Heart left ventricle (tissue), 16 donors: ENCODE measurements around the gene RRM2. TPM values are rescaled to one million over a fixed set of nuclear protein-coding genes. Genes with fewer than 3 reads are reported as not detected.

Experiments used
- ATAC-seq, 4 donors: fragments of 200-7000 bp; cut with Tn5 transposase; one replicate each; pipeline ENCODE4 v1.9.1; 2020 to 2022; ENCODE audit warnings: moderate library complexity in 4 of 4, mild to moderate bottlenecking in 3 of 4, moderate number of reproducible peaks in 1 of 4
- DNase-seq, 5 donors: peaks; one replicate each; pipeline ENCODE4 v3.0.0-alpha.2; 2020
- H3K27ac ChIP-seq, 12 donors: fragments of 200-600 bp; sonication (generic) in 4 of 12; one replicate each; pipeline versions ENCODE4 v1.5.0 to v1.8.0; 2016 to 2022; ENCODE audit warnings: mild to moderate bottlenecking in 2 of 12
- H3K27me3 ChIP-seq, 9 donors: fragments of 200-600 bp; sonication (generic) in 2 of 9; one replicate each; pipeline versions ENCODE4 v1.5.1 to v1.8.0; 2016 to 2022; ENCODE audit warnings: mild to moderate bottlenecking in 3 of 9
- H3K36me3 ChIP-seq, 9 donors: fragments of 200-600 bp; sonication (generic) in 2 of 9; one replicate each; pipeline versions ENCODE4 v1.5.0 to v1.8.0; 2018 to 2022; ENCODE audit warnings: mild to moderate bottlenecking in 2 of 9
- H3K4me1 ChIP-seq, 12 donors: fragments of 200-600 bp; sonication (generic) in 4 of 12; one replicate each; pipeline versions ENCODE4 v1.5.0 to v1.8.0; 2016 to 2022; ENCODE audit warnings: mild to moderate bottlenecking in 3 of 12
- H3K4me3 ChIP-seq, 12 donors: fragments of 200-600 bp; sonication (generic) in 4 of 12; one replicate each; pipeline versions ENCODE4 v1.5.0 to v1.8.0; 2017 to 2022; ENCODE audit warnings: mild to moderate bottlenecking in 9 of 12, moderate library complexity in 4 of 12
- H3K9me3 ChIP-seq, 12 donors: fragments of 200-600 bp; sonication (generic) in 4 of 12; one replicate each; pipeline versions ENCODE4 v1.5.0 to v1.8.0; 2016 to 2022; ENCODE audit warnings: mild to moderate bottlenecking in 1 of 12
- CTCF ChIP-seq, 12 donors: fragments of 200-600 bp; sonication (generic) in 4 of 12; IDR thresholded peaks; one replicate each; pipeline versions ENCODE4 v1.5.0 to v1.8.0; 2018 to 2022; ENCODE audit warnings: antibody characterized with exemption in 12 of 12, mild to moderate bottlenecking in 5 of 12
- POLR2A ChIP-seq, 2 donors: fragments of 450-650 bp; IDR thresholded peaks; one replicate each; pipeline ENCODE4 v1.6.1; 2017; ENCODE audit warnings: antibody characterized with exemption in 2 of 2, mild to moderate bottlenecking in 2 of 2, moderate library complexity in 2 of 2
- WGBS, 4 donors: extraction: QIAGEN DNeasy Blood & Tissue Kit in 2 of 4; methylation state at CpG; one replicate each; pipeline versions ENCODE4 v1.1.5 to v1.1.7; 2013 to 2018; 5-methylcytosine and 5-hydroxymethylcytosine counted together
- intact Hi-C, 10 donors: fragments of 100-400 bp; cut with DNase I; formaldehyde crosslinking; loops; one replicate each; pipeline versions ENCODE4 v1.11.1 to v1.14.2; 2022
- polyA plus RNA-seq, 2 donors: library from polyadenylated mRNA; stranded (reverse); fragments of 200-250 nt; gene quantifications; one replicate each; pipeline ENCODE4 v1.2.3, GENCODE V29; 2013
- total RNA-seq, 9 donors: library from RNA; depleted of rRNA in 2 of 9; stranded (reverse); fragments of >200 nt in 2 of 9; fragmentation: NEBNext Ultra II Directional in 3 of 9; extraction: Animal tissue kit (Norgen Biotek cat#: 25700) in 3 of 9; gene quantifications; one replicate each; pipeline versions ENCODE4 v1.1.0 to v1.2.4, GENCODE V29; 2016 to 2023
- donor health status: ischemic (EF 13 %, LVEDD 7.1; RV severe dilation, severe dysfunction).
- donor health status: healthy with polysubstance abuse.
- donor health status: DM: no; HTN: yes; CAD: no.
- donor health status: DM: no; HTN: no; CAD: no.
- donor health status: ischemic (EF 25% LVEDD 6.9; RV normal size, moderate dysfunction).
- donor health status: ischemic (EF 25% LVEDD 5.7; RV mildly dilated, moderate dysfunction).
- donor health status: healthy.
- donor health status: DM: yes; HTN: yes; CAD: no.
- donor health status: ischemic (EF 35%, LVEDD 5.7; RV mildly dilated, moderate dysfunction).
- donor health status: nonischemic (EF 11% LVEDD 7.7; RV severe dilation, severe dysfunction).
- donor health status: DM: yes; HTN: yes; CAD: no.
- donor health status: PGD.
- donor health status: ischemic (EF 29% LVEDD 5.4; RV normal size, mild dysfunction).
- donor health status: nonischemic (EF 23%, LVEDD 6.1; RV moderate dilation, normal function).

The RRM2 gene
- total and polyA plus RNA-seq, 11 donors, result 0.08 to 32.6 (median 1.0) TPM; not detected in 1

DNA sequence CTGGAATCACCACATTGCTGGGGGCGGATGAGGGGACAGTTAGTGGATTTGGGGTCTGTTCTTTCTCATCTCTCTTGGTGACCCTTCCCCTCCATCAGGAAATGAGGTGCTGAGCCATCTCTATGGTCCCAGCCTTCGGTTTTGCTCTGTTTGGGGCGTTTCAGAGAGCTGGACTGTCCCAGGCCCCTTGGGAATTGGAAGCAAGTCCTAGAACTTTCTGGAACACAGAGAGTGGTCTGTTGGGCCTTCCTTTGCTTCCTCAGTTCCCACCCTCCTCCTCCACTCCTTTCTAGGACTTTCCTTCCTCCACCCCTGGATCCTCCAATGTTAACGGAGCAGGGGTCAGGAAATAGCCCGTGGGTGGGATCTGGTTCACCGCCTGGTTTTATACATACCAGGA, 17.0 kb downstream of the RRM2 start:
- no peak overlapping the region for H3K4me3 ChIP-seq

DNA sequence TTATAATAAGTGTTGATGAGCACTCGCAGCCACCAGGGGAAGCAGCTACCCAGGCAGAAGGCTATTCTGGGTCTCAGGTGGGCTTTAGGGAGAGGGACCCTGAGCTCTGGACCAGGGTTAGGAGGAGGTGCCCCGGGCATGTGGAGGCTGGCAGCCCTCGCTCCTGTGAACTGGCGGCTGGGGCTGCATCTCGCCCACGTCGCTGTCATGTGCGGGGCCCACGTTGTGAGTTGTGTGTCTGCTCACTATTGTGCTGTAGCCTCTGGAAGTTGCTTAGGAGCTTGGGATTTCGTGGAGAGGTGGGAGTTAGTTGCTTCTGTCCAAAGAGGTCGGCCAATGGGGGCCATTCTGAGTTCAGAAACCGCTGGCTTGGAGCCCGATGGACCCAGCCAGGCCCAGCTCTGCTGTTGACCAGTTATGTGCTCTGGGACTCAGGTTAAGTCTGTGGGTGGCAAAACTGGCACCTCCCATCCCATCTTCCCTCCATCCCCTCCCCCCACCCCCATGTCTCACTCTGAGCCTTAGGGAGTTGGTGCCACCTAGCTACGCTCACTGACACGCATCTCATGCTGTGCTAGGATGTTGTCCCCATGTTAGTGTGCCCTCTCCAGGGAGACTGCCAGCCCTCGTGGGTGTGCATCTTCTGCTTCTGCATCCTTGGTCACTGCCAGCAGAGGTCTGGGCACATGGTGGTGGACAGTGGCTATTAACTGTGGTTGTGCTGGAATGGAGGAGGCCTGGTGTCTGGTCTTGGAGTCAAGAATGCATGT, 18.5 kb downstream of the RRM2 start:
- Histone ChIP-seq H3K9me3 (no peaks in the 10 kb centered on the region), H3K4me3 (no peak overlapping the region), H3K27me3 (no peaks in the 10 kb centered on the region), H3K36me3 (no peaks in the 10 kb centered on the region), H3K27ac (no peak overlapping the region), H3K4me1 (peaks cover 0 to 14% (median 9%) of the 10 kb centered on the region in 12 donors)
- TF ChIP-seq POLR2A (IDR thresholded peaks at IDR 0.05) (no peak), CTCF (IDR thresholded peaks at IDR 0.05) (no peak)
- intact Hi-C loops, result loop anchor here in 5 of 10 donors (5.0 to 10.0 kb wide), 5 partner anchors 164 to 521 kb away; partner anchors contain the start of gene HPCAL1 (in 2 of the 5)
- ATAC-seq, result no peak
- WGBS, 4 donors, result 79 to 91% (median 89%) methylated on average over 12 to 16 of the region's 16 CpGs
- DNase-seq, result no peak

More for the DNA sequence above, 17.0 kb downstream of the RRM2 start:
- Histone ChIP-seq H3K9me3 (no peaks in the 10 kb centered on the region), H3K4me1 (peaks cover 0 to under 1% (median 0%) of the 10 kb centered on the region in 12 donors), H3K27me3 (no peaks in the 10 kb centered on the region), H3K36me3 (no peaks in the 10 kb centered on the region), H3K27ac (no peak overlapping the region)
- intact Hi-C loops, result loop anchor here in 2 of 10 donors (5.0 to 10.0 kb wide), 2 partner anchors 273 to 525 kb away; no protein-coding TSS in a partner anchor
- ATAC-seq (no peak), DNase-seq (no peak)
- TF ChIP-seq POLR2A (IDR thresholded peaks at IDR 0.05), result no peak
- no peak for TF ChIP-seq CTCF (IDR thresholded peaks at IDR 0.05)
- WGBS, 4 donors, result 79 to 84% (median 81%) methylated on average over 6 of the region's 6 CpGs

DNA sequence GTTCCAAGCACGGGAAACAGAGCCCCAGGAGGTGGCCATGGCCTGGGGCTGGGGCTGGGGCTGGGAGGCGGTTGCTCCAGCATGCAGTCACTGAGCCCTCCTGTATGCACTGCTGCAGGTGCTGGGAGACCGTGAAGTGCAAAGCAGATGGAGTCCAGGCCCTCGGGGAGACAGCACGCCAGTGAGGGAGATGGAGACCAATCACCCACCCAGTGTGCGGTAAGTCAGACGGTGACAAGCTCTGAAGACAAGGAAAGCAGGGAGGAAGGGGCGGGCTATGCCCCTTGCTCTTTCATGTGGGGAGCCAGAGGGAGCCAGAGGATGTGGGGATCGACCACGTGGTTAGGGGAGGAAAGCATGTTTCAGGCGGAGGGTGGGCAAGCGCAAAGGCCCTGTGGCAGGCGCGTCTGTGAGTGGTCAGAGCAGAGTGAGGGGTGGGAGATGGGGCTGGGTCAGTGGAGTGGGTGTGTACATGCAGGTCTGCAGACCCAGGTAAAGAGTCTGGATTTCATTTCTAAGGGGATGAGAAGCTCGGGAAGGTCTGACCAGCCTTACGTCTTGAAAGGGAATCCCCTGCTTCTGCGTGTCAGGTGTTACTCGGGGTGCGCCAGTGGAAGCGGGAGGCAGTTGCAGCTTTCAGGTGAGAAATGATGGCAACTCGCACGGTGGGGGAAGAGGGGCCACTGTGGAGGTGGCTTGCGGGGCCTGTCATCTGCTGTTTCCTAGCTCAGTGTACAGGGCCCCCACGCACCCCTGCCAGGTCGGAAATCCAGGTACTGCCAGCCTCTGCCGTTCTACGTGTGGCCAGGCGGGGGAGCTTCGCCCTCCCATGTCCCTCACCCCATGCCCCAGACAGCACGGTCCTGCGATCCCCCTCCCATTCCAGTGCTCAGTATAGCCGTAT, 19.4 kb downstream of the RRM2 start:
- Histone ChIP-seq H3K4me3 (no peak overlapping the region), H3K36me3 (no peaks in the 10 kb centered on the region), H3K4me1 (peaks cover 0 to 15% (median 9%) of the 10 kb centered on the region in 12 donors), H3K9me3 (no peaks in the 10 kb centered on the region), H3K27me3 (no peaks in the 10 kb centered on the region), H3K27ac (no peak overlapping the region)
- ATAC-seq (peak in 3 of 4 donors; percentile 36 to 48 (median 47)), DNase-seq (no peak)
- intact Hi-C loops, result loop anchor here in 5 of 10 donors (1.0 to 10.0 kb wide), 6 partner anchors 163 to 520 kb away; partner anchors contain the start of gene HPCAL1 (in 2 of the 5)
- TF ChIP-seq CTCF (IDR thresholded peaks at IDR 0.05) (peak; percentile 24 to 65 (median 48)), POLR2A (IDR thresholded peaks at IDR 0.05) (no peak)
- WGBS, 4 donors, result 82 to 88% (median 83%) methylated on average over 32 of the region's 32 CpGs

DNA sequence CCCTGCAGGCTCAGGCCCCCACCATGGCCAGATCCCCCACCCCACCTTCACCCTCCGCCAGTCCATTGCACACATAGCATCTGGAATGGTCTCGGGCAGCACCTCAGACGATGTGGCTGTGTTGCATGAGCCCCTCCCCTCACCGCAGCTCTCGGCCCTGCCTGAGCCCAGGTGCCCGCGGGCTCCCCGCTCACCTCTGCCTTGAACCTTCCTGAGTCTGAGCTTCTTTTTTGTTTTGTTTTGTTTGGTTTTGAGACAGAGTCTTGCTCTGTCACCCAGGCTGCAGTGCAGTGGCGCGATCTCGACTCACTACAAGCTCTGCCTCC, 20.1 kb downstream of the RRM2 start:
- no peaks in the 10 kb centered on the region for H3K9me3 ChIP-seq
- H3K27me3 ChIP-seq, result no peaks in the 10 kb centered on the region
- intact Hi-C loops, result loop anchor here in 5 of 10 donors (1.0 to 10.0 kb wide), 6 partner anchors 162 to 520 kb away; partner anchors contain the start of gene HPCAL1 (in 2 of the 5)
- ATAC-seq (no peak), DNase-seq (no peak)
- TF ChIP-seq CTCF (IDR thresholded peaks at IDR 0.05) (no peak), POLR2A (IDR thresholded peaks at IDR 0.05) (no peak)
- H3K4me1 ChIP-seq, result peaks cover 0 to 15% (median 9%) of the 10 kb centered on the region in 12 donors
- no peak overlapping the region for H3K4me3 ChIP-seq
- H3K36me3 ChIP-seq, result no peaks in the 10 kb centered on the region
- WGBS, 4 donors, result 94 to 97% (median 97%) methylated on average over 11 of the region's 11 CpGs
- H3K27ac ChIP-seq, result no peak overlapping the region
